H9 (cell line): Measurements from ENCODE around the gene PMIS2. TPM values are rescaled to one million over a fixed set of nuclear protein-coding genes. Genes with fewer than 3 reads are reported as not detected.
A peak's percentile ranks its signal among the peaks of the same experiment; 100 is the strongest.

ENCODE experiments used
- DNase-seq: peaks from one replicate; pipeline ENCODE4 v3.0.0-alpha.2; 2017
- H2AFZ ChIP-seq: one replicate; pipeline ENCODE4 v1.6.1; 2013; ENCODE audit warnings: mild to moderate bottlenecking, low read length, control low read depth, moderate library complexity
- H2AK5ac ChIP-seq: 2 replicates; pipeline ENCODE4 v1.6.1; 2013; ENCODE audit warnings: low read length, control low read depth, mixed read lengths; ENCODE audit not compliant: insufficient read length
- H2BK120ac ChIP-seq: one replicate; pipeline ENCODE4 v1.6.1; 2013; ENCODE audit warnings: low read depth, mild to moderate bottlenecking, low read length, control low read depth, inconsistent platforms; ENCODE audit not compliant: poor library complexity, severe bottlenecking
- H2BK12ac ChIP-seq: 2 replicates; pipeline ENCODE4 v1.6.1; 2013; ENCODE audit warnings: low read length, control low read depth, mixed read lengths, low read depth; ENCODE audit not compliant: insufficient read length
- H2BK15ac ChIP-seq: 2 replicates; pipeline ENCODE4 v1.6.1; 2013; ENCODE audit warnings: low read depth, low read length, control low read depth
- H2BK20ac ChIP-seq: one replicate; pipeline ENCODE4 v1.6.1; 2013; ENCODE audit warnings: low read depth, mild to moderate bottlenecking, low read length, control low read depth, inconsistent platforms; ENCODE audit not compliant: poor library complexity, severe bottlenecking
- H2BK5ac ChIP-seq: 2 replicates; pipeline ENCODE4 v1.6.1; 2013; ENCODE audit warnings: low read length, control low read depth, mixed read lengths; ENCODE audit not compliant: insufficient read length
- H3K14ac ChIP-seq: 2 replicates; pipeline ENCODE4 v1.6.1; 2013; ENCODE audit warnings: low read length, control low read depth; ENCODE audit not compliant: insufficient read depth
- H3K18ac ChIP-seq: 2 replicates; pipeline ENCODE4 v1.6.1; 2013; ENCODE audit warnings: low read depth, mild to moderate bottlenecking, mixed read lengths, low read length, control low read depth; ENCODE audit not compliant: insufficient read length
- H3K23ac ChIP-seq: 2 replicates; pipeline ENCODE4 v1.6.1; 2013; ENCODE audit warnings: low read length, control low read depth, mixed read lengths, low read depth; ENCODE audit not compliant: insufficient read length
- H3K23me2 ChIP-seq: 2 replicates; pipeline ENCODE4 v1.6.1; 2013; ENCODE audit warnings: low read depth, mild to moderate bottlenecking, mixed read lengths, low read length, control low read depth; ENCODE audit not compliant: insufficient read length, poor library complexity, severe bottlenecking
- H3K27ac ChIP-seq: 2 replicates; pipeline ENCODE4 v1.5.1; 2013; ENCODE audit warnings: low read length, control low read depth, mixed read lengths, low read depth; ENCODE audit not compliant: insufficient read length
- H3K27me3 ChIP-seq: 2 replicates; pipeline ENCODE4 v1.6.1; 2013; ENCODE audit warnings: low read length, control low read depth, inconsistent platforms; ENCODE audit not compliant: insufficient read depth
- H3K4ac ChIP-seq: 2 replicates; pipeline ENCODE4 v1.6.1; 2013; ENCODE audit warnings: low read depth, mild to moderate bottlenecking, control low read depth, inconsistent platforms, low read length, moderate library complexity
- H3K4me1 ChIP-seq: 2 replicates; pipeline ENCODE4 v1.6.1; 2013; ENCODE audit warnings: low read length, control low read depth, inconsistent platforms; ENCODE audit not compliant: insufficient read depth
- H3K4me2 ChIP-seq: 2 replicates; pipeline ENCODE4 v1.6.1; 2013; ENCODE audit warnings: low read length, control low read depth, mixed read lengths; ENCODE audit not compliant: insufficient read length, insufficient read depth
- H3K56ac ChIP-seq: 2 replicates; pipeline ENCODE4 v1.6.1; 2013; ENCODE audit warnings: low read depth, mild to moderate bottlenecking, mixed read lengths, low read length, control low read depth; ENCODE audit not compliant: insufficient read length
- H3K79me1 ChIP-seq: 2 replicates; pipeline ENCODE4 v1.6.1; 2013; ENCODE audit warnings: low read depth, mild to moderate bottlenecking, moderate library complexity, low read length, control low read depth, inconsistent platforms; ENCODE audit not compliant: insufficient read depth, poor library complexity, severe bottlenecking
- H3K79me2 ChIP-seq: 2 replicates; pipeline ENCODE4 v1.6.1; 2013; ENCODE audit warnings: low read length, control low read depth, inconsistent platforms; ENCODE audit not compliant: insufficient read depth
- H3K9ac ChIP-seq: 2 replicates; pipeline ENCODE4 v1.6.1; 2013; ENCODE audit warnings: low read length, control low read depth, mixed read lengths; ENCODE audit not compliant: insufficient read length; ENCODE audit errors: extremely low read depth
- H3K9me3 ChIP-seq: one replicate; pipeline ENCODE4 v1.6.1; 2013; ENCODE audit warnings: low read depth, low read length, inconsistent platforms; ENCODE audit not compliant: control insufficient read depth
- H3T11ph ChIP-seq: one replicate; pipeline ENCODE4 v1.6.1; 2013; ENCODE audit warnings: mild to moderate bottlenecking, low read length, control low read depth, inconsistent platforms
- H4K20me1 ChIP-seq: one replicate; pipeline ENCODE4 v1.6.1; 2013; ENCODE audit not compliant: control insufficient read depth, insufficient read length, insufficient read depth
- H4K5ac ChIP-seq: 2 replicates; pipeline ENCODE4 v1.6.1; 2013; ENCODE audit warnings: low read depth, mild to moderate bottlenecking, mixed read lengths, low read length, control low read depth; ENCODE audit not compliant: insufficient read length
- H4K8ac ChIP-seq: replicated peaks from 2 replicates; pipeline ENCODE4 v1.6.1; 2013; ENCODE audit warnings: low read length, control low read depth, mixed read lengths, low read depth; ENCODE audit not compliant: insufficient read length
- H4K91ac ChIP-seq: 2 replicates; pipeline ENCODE4 v1.6.1; 2013; ENCODE audit warnings: low read depth, mild to moderate bottlenecking, moderate library complexity, mixed read lengths, low read length, control low read depth; ENCODE audit not compliant: insufficient read length
- H3K27ac Mint-ChIP-seq, 3 experiments: 2 replicates in 2 of 3; 3 replicates in 1 of 3; pipeline ENCODE4 v1.8.0; 2020 to 2021; ENCODE audit warnings: mixed read lengths in 3 of 3, mild to moderate bottlenecking in 1 of 3, moderate library complexity in 1 of 3
- H3K27me3 Mint-ChIP-seq: 2 replicates; pipeline ENCODE4 v1.8.0; 2021; ENCODE audit warnings: low read depth, mild to moderate bottlenecking, moderate library complexity, mixed read lengths
- H3K36me3 Mint-ChIP-seq, 3 experiments: 2 replicates in 2 of 3; 3 replicates in 1 of 3; pipeline ENCODE4 v1.8.0; 2020 to 2021; ENCODE audit warnings: low read depth in 3 of 3, mixed read lengths in 3 of 3; ENCODE audit not compliant: insufficient read depth in 1 of 3
- H3K4me1 Mint-ChIP-seq, 2 experiments: 2 replicates each; pipeline ENCODE4 v1.8.0; 2020; ENCODE audit warnings: mixed read lengths in 2 of 2
- H3K4me3 Mint-ChIP-seq, 2 experiments: 2 replicates in 1 of 2; 3 replicates in 1 of 2; pipeline ENCODE4 v1.8.0; 2020 to 2021; ENCODE audit warnings: mild to moderate bottlenecking in 2 of 2, mixed read lengths in 2 of 2, moderate library complexity in 1 of 2
- H3K9me3 Mint-ChIP-seq, 2 experiments: 2 replicates in 1 of 2; 3 replicates in 1 of 2; pipeline ENCODE4 v1.8.0; 2020; ENCODE audit warnings: mild to moderate bottlenecking in 2 of 2, mixed read lengths in 2 of 2, moderate library complexity in 1 of 2
- WGBS: extraction: QIAGEN DNeasy Blood & Tissue Kit; methylation state at CpG from one replicate; pipeline ENCODE4 v1.1.7; 2013; ENCODE audit warnings: missing lambda C conversion rate, low lambda C conversion rate, mixed read lengths; ENCODE audit not compliant: insufficient read length; ENCODE audit errors: extremely low coverage; 5-methylcytosine and 5-hydroxymethylcytosine counted together
- total RNA-seq: library from RNA; stranded (reverse); gene quantifications from 2 replicates; pipeline ENCODE4 v1.2.1, GENCODE V29; 2021
- TF ChIP-seq, protein P1 (sequence below): fragments of 200-600 bp; sonication (generic); conservative IDR thresholded peaks from 3 replicates; pipeline ENCODE4 v1.8.0; 2021; ENCODE audit warnings: antibody characterized with exemption, mild to moderate bottlenecking

The PMIS2 gene
- total RNA-seq, 1 experiment from 2014 or later, result not detected

GRCh38 chr19:35539314-35539713 is 46.7 kb upstream of the PMIS2 start:
- DNase-seq, result no peak
- H2AK5ac ChIP-seq, result no peak overlapping the region
- peak overlapping the region in 1 of 3 experiments; percentile 7; a peak in 1 of 7 replicates for H3K27ac Mint-ChIP-seq
- no peaks in the 10 kb centered on the region for H3K79me1 ChIP-seq
- no CpG with 5 or more reads among the region's 6 CpGs for WGBS
- H3K9me3 Mint-ChIP-seq, result no peaks in the 10 kb centered on the region
- no peaks in the 10 kb centered on the region for H3K9me3 ChIP-seq
- H3K23ac ChIP-seq, result no peak overlapping the region
- no peak overlapping the region for H2BK120ac ChIP-seq
- no peaks in the 10 kb centered on the region for H4K20me1 ChIP-seq
- TF ChIP-seq, protein P1, sequence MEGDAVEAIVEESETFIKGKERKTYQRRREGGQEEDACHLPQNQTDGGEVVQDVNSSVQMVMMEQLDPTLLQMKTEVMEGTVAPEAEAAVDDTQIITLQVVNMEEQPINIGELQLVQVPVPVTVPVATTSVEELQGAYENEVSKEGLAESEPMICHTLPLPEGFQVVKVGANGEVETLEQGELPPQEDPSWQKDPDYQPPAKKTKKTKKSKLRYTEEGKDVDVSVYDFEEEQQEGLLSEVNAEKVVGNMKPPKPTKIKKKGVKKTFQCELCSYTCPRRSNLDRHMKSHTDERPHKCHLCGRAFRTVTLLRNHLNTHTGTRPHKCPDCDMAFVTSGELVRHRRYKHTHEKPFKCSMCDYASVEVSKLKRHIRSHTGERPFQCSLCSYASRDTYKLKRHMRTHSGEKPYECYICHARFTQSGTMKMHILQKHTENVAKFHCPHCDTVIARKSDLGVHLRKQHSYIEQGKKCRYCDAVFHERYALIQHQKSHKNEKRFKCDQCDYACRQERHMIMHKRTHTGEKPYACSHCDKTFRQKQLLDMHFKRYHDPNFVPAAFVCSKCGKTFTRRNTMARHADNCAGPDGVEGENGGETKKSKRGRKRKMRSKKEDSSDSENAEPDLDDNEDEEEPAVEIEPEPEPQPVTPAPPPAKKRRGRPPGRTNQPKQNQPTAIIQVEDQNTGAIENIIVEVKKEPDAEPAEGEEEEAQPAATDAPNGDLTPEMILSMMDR, result no peak
- no peak overlapping the region for H3K18ac ChIP-seq
- H2AFZ ChIP-seq, result no peak overlapping the region
- H3T11ph ChIP-seq, result no peak overlapping the region
- no peak overlapping the region for H3K9ac ChIP-seq
- no peak overlapping the region; a peak in 1 of 5 replicates for H3K4me3 Mint-ChIP-seq
- H2BK20ac ChIP-seq, result no peak overlapping the region
- H3K27me3 ChIP-seq, result no peaks in the 10 kb centered on the region
- no peaks in the 10 kb centered on the region; the same call in 1 of the 2 replicates for H3K27me3 Mint-ChIP-seq
- H2BK5ac ChIP-seq, result no peak overlapping the region
- H3K79me2 ChIP-seq, result peaks cover 2% of the 10 kb centered on the region; the same call in 1 of the 2 replicates
- 0 out of 2 replicates have a peak, but pooled peaks cover 5% of the 10 kb centered on the region for H3K4me1 ChIP-seq
- no peak overlapping the region for H2BK15ac ChIP-seq
- no peak overlapping the region for H4K5ac ChIP-seq
- no peak overlapping the region for H4K8ac ChIP-seq
- H3K4me2 ChIP-seq, result no peak overlapping the region
- H2BK12ac ChIP-seq, result no peak overlapping the region
- H3K56ac ChIP-seq, result no peak overlapping the region
- no peak overlapping the region for H3K4ac ChIP-seq
- H3K27ac ChIP-seq, result no peak overlapping the region
- H3K23me2 ChIP-seq, result peaks cover under 1% of the 10 kb centered on the region
- no peak overlapping the region for H3K14ac ChIP-seq
- H3K36me3 Mint-ChIP-seq, result peaks cover 16 to 35% (median 34%) of the 10 kb centered on the region in 3 experiments; a peak in 6 of 7 replicates
- H4K91ac ChIP-seq, result no peak overlapping the region
- H3K4me1 Mint-ChIP-seq, result peaks cover 34 to 39% of the 10 kb centered on the region in 2 experiments
